Activated T-cell treated with anti-CD3 and anti-CD28 coated beads for 24 hours (primary cell): ENCODE results near the gene TSFM.
"Not testable (repeated sequence)": the region's sequence is repeated elsewhere in the genome, so short reads cannot be mapped to it uniquely, and the experiment has no call there.

Source experiments
- DNase-seq: peaks from one replicate; pipeline ENCODE4 v3.0.0-alpha.2; 2020; ENCODE audit warnings: low read depth

TSFM gene

GRCh38 chr12:57815177-57816000 is 32.8 kb downstream of the TSFM start:
- no peak for DNase-seq

GRCh38 chr12:57816001-57816854 is 33.6 kb downstream of the TSFM start:
- DNase-seq, result no peak

- no peak for DNase-seq
Observed at GRCh38 chr12:57816855-57817151, 34.2 kb downstream of the TSFM start.

- no peak for DNase-seq
Observed at GRCh38 chr12:57817261-57817989, 34.8 kb downstream of the TSFM start.

GRCh38 chr12:57817990-57818331 is 35.4 kb downstream of the TSFM start:
- not testable (repeated sequence) for DNase-seq

- DNase-seq, result not testable (repeated sequence)
Observed at GRCh38 chr12:57820119-57820518, 37.5 kb downstream of the TSFM start.

- DNase-seq, result not testable (repeated sequence)
Observed at GRCh38 chr12:57821015-57821414, 38.4 kb downstream of the TSFM start.

GRCh38 chr12:57821474-57822214 is 39.1 kb downstream of the TSFM start:
- no peak for DNase-seq

- DNase-seq, result no peak
Observed at GRCh38 chr12:57822392-57823130, 40.0 kb downstream of the TSFM start.

GRCh38 chr12:57823131-57823907 is 40.7 kb downstream of the TSFM start:
- no peak for DNase-seq

GRCh38 chr12:57823908-57824640 is 41.5 kb downstream of the TSFM start:
- no peak for DNase-seq

- no peak for DNase-seq
Observed at GRCh38 chr12:57825451-57825850, 42.9 kb downstream of the TSFM start.

GRCh38 chr12:57826400-57826799 is 43.8 kb downstream of the TSFM start:
- no peak for DNase-seq

- DNase-seq, result no peak
Observed at GRCh38 chr12:57826966-57827365, 44.4 kb downstream of the TSFM start.

GRCh38 chr12:57829025-57829777 is 46.6 kb downstream of the TSFM start:
- DNase-seq, result no peak

- no peak for DNase-seq
Observed at GRCh38 chr12:57830393-57830792, 47.8 kb downstream of the TSFM start.

GRCh38 chr12:57832966-57833365 is 50.4 kb downstream of the TSFM start:
- DNase-seq, result no peak

GRCh38 chr12:57833672-57834071 is 51.1 kb downstream of the TSFM start:
- DNase-seq, result no peak
